Measurements from ENCODE around the gene CYP1A2.

Gene CYP1A2

DNA sequence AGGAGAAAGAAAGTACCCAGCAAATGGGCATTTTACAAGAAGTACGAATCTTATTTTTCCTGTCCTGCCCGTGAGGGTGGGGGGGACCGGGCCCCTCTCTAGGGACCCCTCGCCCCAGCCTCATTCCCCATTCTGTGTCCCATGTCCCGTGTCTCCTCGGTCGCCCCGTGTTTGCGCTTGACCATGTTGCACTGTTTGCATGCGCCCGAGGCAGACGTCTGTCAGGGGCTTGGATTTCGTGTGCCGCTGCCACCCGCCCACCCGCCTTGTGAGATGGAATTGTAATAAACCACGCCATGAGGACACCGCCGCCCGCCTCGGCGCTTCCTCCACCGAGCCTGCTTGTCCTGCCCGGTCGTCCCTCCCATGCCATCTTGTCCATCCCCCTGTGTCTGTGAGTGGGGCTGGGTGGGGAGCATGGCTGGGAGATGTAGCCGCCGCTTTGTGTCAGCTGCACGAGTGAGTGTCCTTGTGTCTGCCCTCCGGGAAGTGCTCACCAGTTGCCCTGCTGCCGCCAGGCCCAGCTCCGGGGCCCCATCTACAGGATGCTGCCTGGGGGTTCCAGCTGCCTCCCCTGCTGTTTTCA, 54.3 kb downstream of the CYP1A2 start:
- DNase-seq (ENCODE audit: low read depth in 2 of 2), result no peak

DNA sequence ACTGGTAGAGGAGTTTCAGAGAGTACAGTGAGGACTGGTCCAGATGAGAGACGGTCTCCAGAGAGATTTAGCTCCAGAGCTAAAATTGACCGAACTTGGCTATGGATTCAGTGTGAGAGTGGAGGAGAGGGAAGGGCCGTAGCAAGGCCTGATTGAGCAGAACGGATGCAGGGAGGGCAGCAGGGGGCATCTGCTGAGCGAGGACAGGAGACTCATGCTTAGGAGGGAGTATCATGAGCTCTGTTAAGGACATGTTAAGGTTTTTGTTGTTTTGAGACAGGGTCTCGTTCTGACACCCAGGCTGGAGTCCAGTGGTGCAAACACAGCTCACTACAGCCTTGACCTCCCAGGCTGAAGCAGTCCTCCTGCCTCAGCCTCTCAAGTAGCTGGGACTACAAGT, 56.3 kb downstream of the CYP1A2 start:
- no peak for DNase-seq (ENCODE audit: low read depth in 2 of 2)
